HG03135 (cell line): ENCODE data around the gene TET2.

Experiments
- ATAC-seq: cut with Tn5 transposase; IDR thresholded peaks from one replicate; pipeline ENCODE4 v1.9.1; 2021; ENCODE audit warnings: mild to moderate bottlenecking, moderate library complexity; ENCODE audit not compliant: unreplicated experiment

TET2 gene

GRCh38 chr4:105140684-105141490 is 5.8 kb upstream of the TET2 start:
- no peak for ATAC-seq

DNA sequence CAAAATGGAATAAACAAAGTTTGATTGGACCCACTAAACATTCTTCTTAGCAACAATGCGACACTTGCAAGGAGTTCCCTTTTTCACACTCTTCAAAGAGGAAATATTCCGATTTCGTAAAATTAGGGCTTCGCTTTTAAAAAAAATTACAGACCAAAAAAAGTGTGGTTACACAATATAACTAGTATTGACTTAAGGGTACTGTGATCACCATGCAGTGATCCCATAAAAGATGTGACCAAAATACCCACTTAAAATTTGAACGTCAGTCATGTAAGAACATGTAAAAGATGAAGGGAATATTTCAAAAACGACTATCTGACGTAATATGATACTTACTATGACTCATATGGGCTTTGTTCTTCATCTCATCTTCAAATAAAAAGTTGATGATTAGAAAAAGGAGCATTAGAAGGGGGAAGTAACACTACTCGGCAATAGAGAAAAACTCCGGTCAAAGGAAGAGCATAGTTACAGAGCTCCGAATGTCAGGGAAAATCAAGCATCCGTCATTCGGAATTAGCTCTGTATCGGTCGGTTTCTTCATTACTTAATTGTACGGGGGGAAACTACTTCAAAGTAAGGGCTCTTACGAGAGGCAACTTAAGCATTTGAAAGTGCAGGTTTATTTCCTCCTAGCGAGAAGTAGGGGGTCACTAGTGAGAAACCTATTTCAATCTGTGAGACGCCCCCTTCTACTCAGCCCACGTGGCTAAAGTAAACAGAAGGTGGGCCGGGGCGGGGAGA is 1.3 kb upstream of the TET2 start:
- ATAC-seq, result peak; percentile 0

DNA sequence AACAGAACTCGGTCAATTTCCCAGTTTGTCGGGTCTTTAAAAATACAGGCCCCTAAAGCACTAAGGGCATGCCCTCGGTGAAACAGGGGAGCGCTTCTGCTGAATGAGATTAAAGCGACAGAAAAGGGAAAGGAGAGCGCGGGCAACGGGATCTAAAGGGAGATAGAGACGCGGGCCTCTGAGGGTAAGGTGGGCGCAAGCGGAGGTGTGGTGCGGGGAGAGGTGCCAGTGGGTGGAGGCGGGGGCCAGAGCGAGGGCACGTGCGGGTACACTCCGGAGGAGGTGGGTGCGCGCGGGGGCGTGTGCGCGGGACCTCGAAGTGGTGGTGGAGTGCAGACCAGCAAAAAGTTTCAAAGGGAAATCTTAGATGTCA is 787 bp upstream of the TET2 start:
- peak; percentile 23 for ATAC-seq

- peak; percentile 4 for ATAC-seq
Observed at GRCh38 chr4:105147016-105147552, 408 bp downstream of the TET2 start.

DNA sequence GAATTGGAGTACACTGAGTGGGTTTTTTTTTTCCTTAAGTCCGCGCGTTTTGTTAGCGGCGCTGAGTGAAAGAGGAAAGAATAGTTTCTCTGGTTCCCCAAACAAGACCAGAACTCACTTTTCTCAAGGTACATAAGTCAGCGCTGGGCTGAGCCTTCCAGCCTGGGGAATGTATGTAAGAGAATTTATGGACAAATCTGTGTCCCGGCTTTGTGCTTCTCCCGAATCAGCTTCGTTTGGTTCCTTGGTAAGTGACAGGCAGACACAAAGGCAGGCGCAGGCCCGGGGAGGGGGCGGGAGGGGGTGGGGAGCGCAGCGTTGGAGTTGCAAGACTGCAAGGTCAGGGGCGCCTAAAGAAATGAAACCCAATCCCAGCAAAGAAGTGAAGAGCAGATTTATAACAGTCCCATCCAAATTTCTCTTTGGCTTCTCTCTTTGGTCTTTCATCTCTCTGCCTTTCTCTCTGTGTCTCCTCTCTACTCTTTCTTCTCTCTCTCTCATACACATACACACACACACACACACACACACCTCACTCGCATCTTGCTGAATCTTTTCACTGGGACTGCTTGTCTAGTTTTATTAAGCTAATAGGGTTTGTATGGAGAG is 981 bp downstream of the TET2 start:
- no peak for ATAC-seq

DNA sequence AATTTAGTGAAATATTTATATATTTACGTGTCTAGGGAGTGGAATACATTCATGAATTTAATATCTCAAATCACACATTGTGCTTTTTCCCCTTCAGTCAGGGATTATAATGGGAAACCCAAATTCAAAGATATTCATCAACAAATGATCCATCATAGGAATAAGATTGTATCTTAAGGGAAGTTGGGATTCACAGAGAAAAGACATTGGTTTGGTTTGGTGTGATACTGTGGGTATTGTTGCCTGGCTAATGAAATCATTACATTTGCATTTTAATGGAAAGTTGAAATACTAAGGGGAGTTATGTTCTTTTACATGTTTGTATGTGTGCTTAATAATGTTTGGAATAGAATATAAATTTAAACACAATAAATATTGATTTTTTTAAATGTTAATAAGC is 1.7 kb downstream of the TET2 start:
- no peak for ATAC-seq

DNA sequence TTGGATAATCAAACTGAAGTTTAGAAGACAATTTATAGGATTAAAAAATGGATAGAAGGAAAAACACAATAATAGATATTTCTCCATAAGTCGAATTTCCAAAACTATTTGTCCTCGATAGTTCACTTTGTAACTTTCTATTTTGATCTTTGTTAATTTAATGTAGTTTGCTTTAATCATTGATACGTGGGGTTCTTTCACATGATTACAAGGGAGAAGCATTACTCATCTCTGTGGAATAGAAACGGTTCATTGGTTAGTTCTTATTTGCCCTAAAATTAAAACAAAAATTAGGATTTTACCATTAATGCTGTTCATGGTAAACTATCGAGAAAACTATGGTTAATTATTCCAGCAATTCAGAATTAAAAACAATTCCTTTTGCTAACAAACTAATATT is 2.1 kb downstream of the TET2 start:
- ATAC-seq, result no peak

GRCh38 chr4:105149771-105150170 is 3.1 kb downstream of the TET2 start:
- no peak for ATAC-seq

DNA sequence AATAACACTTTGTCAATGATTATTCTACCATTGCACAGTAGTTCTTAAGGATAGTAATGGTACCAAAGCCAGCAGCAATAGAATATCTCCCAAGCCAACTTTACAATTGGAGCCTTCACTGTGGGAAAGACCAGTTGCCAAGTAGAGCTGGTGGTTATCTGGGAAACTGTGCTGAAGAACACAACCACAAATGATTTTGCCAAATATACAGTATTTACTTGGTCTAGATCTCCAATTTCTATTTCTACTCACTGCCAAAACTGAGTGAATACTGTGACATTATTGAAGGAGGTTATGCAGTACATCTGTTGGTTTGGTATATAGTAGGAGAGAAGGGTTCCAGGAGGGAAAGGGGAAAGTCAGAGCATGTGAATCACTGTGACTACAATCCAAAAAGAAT is 3.8 kb downstream of the TET2 start:
- no peak for ATAC-seq

GRCh38 chr4:105153749-105154148 is 7.1 kb downstream of the TET2 start:
- ATAC-seq, result no peak

DNA sequence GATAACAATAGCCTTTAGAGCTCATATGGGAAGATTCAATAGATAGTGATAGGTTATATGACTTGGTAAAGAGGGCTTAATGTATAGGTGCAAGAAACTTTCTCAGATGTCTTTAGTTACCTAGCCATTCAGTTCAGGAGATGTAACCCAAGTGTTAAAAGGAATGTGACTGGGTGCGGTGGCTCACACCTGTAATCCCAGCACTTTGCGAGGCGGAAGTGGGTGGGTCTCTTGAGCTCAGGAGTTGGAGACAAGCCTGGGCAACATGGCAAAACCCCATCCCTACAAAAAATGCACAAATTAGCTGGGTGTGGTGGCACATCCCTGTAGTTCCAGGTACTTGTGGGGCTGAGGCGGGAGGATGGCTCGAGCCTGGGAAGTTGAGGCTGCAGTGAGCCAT is 7.9 kb downstream of the TET2 start:
- ATAC-seq, result no peak

- ATAC-seq, result no peak
Observed at GRCh38 chr4:105155426-105155825, 8.8 kb downstream of the TET2 start.

DNA sequence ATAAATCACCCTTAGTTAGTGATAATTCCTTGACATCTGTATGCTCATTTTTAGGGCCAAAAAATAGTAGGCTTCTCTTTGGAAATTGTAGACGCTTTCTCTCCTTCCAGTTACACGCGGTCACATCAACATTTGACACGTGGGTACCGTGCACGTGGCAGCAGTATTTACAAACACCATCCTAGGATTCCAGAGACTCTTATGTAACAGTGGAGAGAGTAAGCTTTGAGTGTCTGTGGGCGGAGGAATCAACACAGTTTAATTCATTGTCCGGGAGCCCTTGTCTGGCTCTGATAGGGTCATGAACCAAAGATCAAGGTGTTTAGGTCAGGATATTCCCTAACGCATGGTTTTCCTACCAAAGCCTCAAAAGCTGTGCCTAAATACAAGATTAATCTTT is 12.2 kb downstream of the TET2 start:
- ATAC-seq, result no peak

DNA sequence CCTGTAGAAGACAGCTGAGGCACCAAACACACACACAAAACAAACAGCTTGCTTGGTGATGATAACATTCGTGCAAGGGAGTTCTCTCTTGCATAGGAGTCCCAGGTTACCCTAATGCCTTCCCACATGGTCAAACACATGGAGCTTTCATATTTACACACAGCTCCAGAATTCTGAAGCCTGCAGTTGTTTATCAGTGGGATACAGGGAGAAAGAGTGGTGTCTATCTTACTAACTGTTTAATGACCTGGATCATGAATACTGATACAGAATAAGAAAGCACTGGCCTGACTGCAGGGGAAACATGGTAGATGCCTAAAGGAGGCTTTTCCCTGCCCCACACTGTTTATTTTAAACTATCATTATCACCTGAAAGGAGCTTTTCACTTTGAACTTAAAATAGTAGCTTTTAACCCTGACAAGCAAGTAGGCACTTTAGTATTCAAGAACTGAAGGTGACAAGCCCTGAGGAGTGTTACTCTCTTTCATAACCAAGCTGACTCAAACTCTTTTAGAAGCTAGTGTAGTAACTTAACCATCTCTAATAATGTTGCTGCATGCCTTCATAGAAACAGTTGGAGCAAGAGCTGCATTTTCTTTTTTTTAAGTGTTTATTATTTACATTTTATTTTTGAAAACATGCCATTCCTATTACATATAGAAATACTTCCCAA is 15.6 kb downstream of the TET2 start:
- no peak for ATAC-seq

- no peak for ATAC-seq
Observed at GRCh38 chr4:105164548-105164947, 17.9 kb downstream of the TET2 start.

DNA sequence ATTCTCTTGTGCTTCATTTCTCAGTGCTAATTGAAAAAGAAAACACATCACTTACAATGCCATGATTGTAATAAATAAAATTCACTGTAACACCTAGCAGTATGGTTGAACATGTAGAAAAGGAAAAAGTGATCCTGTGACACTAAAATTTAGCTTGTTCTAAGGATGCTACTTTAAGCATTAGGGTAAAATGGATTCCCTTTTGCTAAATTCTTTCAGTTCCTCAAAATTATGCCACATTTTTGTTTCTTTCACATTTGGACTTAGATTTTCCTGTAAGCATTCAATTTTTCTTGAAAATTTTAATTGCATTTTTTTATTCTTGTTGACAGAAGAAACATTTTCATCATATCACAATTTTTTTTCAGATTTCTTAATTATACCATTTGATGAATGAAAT is 19.4 kb downstream of the TET2 start:
- ATAC-seq, result no peak

GRCh38 chr4:105170711-105171110 is 24.0 kb downstream of the TET2 start:
- no peak for ATAC-seq

- ATAC-seq, result no peak
Observed at GRCh38 chr4:105171912-105172311, 25.2 kb downstream of the TET2 start.

DNA sequence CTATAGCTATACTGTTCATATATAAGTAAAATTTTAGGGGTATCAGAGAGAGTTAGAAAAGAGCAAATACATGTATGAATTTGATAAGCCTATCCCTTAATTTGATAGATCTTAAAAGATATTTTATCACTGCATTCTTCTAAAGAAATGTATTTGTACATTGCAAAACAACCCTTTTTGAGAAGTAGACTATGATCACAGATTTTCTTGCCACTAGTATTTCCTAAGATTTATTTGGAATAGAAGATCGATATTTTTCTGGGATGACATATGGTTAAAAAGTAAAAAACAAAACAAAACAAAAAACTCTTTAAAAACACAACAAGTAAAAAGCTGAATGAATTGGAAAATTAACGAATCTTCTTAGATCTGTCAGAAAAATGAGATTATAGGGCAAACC is 27.4 kb downstream of the TET2 start:
- no peak for ATAC-seq

- no peak for ATAC-seq
Observed at GRCh38 chr4:105179539-105180401, 33.1 kb downstream of the TET2 start.
